ENCODE data around the gene CEP41.

CEP41 gene, protein sequence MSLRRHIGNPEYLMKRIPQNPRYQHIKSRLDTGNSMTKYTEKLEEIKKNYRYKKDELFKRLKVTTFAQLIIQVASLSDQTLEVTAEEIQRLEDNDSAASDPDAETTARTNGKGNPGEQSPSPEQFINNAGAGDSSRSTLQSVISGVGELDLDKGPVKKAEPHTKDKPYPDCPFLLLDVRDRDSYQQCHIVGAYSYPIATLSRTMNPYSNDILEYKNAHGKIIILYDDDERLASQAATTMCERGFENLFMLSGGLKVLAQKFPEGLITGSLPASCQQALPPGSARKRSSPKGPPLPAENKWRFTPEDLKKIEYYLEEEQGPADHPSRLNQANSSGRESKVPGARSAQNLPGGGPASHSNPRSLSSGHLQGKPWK

DNA sequence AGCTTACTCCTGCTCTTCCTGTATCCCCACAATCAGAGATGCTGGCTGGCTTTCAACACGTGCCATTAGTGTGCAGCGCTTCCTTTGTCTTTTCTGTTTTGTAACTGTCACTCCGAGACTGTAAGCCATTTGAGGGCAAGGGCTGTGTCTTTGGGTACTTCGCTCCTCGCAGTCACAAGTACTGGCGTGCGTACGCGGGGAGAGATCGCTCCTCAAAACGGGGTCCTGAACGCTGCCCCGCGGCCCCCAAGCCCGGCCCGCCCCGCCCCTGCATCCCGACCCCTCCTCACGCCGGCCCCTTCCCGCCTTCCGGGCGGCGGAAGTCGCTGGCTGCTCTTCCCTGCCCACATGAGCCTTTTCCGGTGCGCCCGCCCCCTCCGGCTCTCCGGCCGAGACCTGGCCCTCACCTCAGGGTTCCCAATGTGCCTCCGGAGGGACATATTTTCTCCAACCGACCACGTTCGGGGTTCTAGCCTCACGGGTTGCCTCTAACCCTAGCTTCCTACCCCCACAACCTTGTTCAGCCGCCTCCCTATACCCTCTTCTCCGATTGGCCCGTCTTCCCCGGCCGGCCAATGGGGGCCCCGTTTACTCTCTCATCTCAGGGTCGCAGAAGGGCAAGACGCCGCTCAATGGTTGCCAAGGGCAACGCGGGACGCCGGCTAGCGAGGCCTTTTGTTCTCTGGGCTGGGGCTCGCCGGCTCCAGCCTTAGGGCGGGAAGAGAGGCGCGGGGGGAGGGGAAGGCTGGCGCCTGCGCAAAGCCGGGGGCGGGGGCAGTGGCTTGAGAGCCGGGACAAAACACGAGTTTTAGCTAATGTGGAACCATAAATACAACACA, at the start of gene CEP41:
Gene CEP41, minus strand, starts transcription at position 490 of the 839 bp plus-strand sequence. Its CDS starts 50 bp downstream, at position 440.
- DNase-seq, result peak; percentile 97

DNA sequence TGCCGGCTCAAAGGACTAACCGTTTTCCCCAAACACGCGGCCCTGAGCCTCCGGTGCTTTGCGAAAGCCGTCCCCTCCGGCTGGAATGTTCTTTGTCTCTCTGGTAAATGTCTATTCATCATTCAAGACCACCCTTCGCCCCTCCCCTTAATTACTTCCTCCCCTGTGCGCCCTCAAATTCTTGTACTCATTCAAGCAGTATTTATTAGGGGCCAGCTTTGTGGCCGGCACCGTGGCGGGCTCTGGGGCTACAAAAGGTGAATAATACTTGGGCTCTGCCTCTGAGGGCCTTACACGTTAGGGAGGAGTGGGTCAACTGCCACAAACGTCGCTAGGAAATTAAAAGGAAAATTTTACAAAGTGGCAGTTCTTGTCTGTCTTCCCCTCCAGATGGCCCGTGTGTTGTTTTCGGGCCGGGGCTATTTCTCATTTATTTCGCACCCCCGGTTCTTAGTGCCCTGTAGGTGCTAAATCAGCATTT, 49.5 kb upstream of the CEP41 start:
- no peak for DNase-seq

DNA sequence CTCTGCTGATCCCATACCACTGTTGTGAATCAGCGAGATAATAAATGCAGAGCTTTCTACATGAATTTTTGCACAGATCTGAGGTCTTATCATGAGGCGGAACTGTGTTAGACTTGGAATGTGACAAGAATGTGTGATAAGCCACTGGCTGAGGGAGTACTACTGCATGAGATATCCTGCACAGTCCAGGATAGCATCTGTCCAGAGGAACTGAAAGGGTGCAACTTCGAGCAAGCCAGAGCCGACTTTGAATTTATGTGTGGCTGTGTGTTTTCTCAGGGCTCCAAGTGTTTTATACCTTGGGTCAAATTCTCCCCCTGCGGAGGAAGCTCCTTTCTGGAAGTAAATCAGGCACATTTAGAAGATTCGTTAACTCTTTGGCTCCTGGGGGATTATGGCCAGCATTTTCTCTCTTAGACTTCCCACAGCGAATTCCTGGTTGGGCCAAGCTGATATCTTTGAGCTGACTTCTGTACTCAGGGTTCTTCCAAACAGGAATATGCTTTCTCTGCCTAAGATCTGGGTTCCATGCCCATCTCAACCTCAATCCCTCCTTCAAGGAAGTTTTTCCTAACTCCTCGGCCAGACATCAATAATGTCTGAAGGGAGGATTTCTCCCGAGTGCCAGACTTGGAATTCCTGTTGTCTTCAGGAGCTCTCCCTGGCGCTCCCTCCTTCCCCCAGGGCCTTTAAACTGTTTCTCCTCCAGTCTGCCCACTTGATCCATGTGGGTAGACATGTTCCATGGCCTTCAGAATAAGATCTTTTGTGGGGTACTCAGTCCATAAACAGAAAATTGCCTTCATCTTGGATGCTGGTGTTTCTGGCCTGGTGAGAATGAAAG, 48.5 kb upstream of the CEP41 start:
- no peak for DNase-seq

DNA sequence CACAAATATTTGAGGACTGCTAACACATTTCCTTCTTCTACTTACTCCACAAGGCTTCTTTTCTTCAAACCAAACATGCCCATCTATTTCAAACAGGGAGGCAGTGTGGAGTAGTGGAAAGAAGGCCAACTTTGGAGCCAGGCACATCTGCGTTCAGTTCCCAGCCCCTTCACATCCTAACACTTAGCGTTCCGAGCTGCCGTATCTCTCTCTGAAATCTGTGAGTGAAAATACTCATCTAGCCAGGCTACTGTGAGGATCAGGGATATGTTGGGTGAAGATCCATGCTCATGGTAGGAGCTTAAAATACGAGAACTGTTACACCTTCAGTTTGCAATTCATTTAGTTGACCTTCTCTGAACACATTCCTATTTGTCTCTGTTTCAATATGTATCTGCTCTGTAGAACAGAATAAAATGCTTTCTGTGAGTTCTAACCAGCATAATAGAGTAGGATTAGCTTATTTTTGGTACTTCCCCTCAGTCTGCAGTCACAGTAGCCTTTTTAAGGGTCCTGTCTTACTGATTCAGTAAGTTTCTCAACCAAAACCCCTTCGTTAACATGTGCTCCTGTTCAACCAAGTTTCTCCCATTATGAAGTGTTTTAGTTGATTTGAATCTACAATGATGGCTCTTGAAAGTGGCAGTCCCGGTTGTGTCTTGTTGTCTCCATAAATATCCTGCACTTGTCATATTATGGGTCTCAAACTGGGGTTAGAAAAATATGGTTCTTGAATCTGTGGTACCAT, 47.8 kb upstream of the CEP41 start:
- DNase-seq, result no peak

DNA sequence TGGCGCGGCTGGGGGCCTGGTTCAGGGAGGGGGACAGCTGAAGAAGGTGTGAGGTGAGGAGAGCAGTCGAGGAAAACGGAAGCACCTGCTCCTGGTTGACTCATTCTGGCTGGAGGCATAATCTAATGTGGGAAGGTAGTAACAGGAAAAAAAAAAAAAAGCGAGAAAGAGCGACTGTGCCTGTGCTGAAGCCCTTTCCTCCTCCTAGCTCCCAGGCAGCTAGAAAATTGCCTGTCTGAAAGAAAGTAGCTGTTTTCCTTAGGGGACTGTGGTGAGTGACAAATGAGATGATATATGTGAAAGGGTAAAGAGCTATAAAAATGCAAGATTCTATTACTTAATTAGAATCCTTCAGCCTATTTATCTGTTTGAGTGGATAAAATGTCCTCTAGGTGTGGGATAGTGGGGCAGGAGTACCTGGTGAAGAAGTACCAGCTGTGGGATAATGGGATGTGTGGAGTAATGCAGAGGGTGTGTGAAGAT, 46.2 kb upstream of the CEP41 start:
- DNase-seq, result no peak

DNA sequence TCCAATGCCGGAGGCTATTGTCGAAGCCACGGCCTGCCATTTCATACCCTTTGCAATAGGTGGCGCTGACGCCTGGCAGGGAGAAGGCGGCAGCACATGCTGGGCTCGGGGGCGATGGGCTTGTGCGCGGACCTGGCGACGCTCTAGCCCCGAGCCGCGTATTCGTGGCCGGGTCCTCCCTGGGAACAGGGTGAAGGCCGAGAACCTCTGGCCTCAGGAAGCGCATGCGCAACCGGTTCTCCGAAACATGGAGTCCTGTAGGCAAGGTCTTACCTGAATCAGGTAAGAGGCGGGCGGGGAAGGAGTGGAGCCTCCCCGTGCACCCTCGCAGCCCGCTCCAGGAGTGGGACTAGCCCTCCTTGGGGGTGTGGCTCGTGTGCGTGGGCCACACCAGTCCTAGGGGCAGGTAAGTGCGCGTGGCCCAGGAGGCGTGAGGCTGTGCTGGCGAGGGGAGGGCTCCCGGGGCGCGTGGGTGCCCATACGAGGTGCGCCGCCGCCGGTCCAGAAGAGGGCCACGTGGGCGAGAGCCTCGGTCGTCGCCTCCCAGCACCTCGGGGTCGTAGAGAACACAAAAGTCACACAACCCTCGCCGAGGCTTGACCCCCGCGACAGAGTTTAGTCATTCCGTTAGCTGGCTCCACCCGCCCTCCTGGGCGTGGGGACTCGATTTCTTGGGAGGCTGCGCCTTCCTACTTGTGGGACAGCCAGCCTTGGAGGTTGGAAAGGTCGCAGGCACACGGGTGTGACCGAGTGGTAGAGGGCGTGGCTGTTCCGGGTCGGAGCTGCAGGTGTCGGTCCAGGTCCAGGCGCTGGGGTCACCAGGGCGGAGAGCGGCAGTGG, 45.5 kb upstream of the CEP41 start:
- no peak for DNase-seq

DNA sequence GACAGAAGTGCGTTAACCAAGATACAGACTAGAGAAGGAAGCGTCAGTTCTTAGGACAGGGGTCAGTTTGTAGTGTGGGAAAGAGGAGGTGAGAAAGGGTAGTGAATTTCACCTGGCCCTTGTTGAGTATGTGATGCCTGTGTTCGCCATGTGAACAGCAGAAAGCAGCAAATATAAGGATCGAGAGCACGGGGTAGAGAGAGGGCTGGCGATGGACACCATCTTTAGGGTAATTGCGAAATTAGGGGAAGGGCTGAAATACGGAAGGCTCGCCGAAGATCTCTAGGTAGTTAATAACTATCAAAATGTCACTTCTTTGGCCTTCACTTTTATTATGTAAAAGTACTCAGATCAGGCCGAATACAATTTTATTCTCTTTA, 44.9 kb upstream of the CEP41 start:
- DNase-seq, result no peak

DNA sequence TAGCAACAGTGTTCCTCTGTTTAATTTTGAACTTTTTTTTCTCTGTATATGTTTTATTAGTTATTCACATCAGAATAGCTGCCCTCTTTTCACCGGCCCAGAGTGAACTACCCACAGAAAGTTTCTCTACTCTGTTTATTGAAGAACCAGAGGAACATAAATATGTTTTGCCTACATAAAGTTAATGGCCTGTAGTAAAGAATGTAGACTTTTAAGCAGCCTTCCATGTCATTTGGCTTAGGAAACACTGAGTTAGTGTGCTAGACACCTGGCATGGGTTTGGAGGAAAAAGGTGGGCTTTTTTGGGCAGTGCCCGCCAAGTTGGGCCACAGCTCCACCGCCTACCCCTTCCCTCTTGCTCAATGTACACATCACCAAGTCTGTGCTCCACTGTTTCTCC, 42.2 kb upstream of the CEP41 start:
- no peak for DNase-seq

DNA sequence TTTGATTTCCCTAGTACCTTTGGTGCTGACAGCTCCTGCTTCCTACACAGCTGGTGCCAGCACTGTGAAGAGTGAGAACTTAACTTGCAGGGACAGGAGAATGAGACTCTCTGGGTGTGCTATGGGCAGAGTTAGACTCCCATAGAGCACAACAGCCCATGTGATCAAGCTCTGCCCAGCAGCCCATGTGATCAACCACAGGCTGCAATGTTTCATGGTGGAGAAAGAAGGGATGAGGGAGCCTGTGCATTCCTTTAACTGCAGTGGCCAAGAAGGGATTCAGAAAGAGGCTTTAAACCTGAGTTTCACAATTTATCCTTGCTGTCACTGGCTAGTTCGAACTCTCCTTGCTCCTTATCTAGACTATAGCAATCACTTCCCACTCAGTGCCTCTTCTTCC, 41.1 kb upstream of the CEP41 start:
- DNase-seq, result no peak

DNA sequence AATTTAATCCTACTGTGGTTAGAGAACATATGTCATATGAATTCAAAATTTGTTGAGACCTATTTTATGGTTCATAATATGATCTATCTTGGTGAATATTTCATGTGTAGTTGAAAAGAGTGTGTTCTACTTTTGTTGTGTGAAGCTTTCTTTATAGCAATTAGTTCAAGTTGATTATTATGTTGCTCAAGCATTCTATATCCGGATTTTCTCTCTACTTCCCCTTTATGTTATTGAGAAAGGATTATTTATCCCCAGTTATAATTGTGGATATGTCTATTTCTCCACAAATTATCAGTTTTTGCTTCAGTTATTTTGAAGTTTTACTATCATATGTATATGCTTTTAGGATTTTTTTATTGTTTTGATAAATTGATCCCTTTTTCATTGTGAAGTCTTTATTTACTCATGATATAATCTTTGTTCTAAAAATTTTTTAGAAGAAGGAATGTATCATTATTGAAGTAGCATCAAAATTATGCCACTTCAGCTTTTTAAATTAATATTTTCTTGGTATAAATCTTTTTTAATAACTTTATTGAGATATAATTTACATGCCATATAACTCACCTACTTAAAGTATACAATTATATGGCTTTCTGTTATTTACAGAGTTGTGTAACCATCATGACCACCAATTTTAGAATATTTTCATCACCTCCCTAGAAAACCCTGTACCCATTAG, 39.0 kb upstream of the CEP41 start:
- DNase-seq, result no peak

DNA sequence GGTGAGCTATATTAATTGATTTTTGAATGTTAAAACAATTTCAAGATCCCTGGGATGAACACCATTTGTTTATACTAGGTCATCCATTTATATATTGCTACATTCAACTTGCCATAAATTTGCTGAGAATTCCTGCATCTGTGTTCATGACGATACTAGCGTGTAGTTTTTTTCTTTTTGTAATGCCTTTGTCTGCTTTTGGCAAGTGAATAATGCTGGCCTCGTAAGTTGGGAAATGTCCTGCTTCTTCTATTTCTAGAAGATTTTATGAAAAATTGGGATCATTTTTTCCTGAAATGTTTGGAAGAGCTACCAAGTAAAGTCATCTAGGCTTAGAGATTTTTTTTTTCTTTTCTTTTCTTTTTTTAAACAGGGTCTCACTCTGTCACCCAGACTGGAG, 38.2 kb upstream of the CEP41 start:
- DNase-seq, result no peak

DNA sequence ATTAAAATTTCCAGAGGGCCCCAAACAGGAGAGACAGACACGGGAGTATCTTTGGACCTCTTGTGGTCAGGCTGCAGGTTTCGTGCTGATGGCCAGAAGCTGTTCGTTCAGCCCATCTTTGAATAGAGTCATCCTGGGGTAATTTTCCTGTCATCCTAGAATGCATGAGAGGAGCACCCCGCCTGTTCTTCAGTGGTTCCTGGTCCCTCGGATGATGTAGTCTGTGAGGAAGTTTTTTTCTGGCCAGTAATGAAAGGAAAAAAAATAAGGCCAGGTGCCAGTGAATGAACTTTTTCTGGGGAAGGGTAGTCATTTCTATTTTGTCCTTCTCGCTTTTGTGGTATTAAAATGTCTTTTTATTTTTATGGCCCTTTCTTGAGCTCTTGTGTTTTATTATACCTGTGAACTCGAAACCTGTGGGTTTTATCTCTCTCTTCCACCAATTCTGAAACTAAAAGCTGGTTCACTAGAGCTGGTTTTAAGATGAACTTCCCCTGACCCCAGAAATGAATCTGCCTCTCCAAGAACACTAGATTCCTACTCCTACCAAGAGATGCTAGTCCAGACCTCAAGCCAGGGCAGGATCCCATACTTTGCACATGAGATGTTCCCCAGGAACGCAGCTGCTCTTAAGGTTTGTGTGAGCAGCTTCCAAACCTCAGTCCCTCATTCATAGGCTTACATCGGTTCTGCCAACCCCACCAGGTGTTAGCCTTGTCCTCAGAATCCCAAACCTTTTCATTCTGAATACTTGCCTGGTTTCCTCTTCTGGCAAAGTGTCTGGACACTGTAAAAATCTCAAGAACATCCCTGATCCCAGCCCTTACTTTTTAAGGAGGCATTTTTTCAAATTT, 35.7 kb upstream of the CEP41 start:
- DNase-seq, result no peak

DNA sequence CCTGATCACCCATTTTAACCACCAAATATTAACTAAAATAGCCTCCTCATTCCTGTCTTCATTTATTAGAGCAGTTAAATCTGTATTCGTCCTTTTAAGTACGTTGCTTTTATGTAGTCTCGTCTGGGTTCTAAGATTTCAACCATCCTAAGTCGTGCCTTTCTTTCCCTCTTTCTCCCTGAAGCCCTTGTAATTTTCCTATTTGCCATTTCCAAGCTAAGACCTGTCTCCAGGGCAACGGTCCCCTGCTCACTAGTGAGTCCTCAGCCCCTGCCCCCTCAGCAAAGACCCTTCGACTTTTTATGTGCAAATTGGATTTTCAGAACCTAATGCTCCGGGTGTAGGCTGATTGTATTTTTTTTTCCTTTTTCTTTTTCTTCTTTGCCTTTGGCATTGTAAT, 35.0 kb upstream of the CEP41 start:
- no peak for DNase-seq

DNA sequence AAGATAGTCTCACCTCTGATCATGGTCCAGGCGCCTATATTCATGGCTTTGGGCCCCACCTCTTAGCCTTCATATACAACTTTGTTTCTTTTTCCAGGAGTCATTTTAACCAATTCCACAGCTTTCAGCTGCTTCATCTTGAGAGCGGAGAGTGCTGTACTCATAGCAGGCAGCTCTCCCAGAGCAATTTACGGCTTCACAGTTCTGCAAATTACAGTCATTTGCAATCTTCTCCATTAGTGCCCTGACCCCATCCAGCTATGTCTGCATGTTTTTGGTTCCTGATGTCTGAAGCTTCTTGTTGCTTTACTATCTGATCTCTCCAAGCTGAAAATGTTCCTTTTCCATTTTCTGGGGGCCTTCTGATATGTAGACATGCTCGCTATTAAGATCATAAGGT, 33.1 kb upstream of the CEP41 start:
- DNase-seq, result no peak

DNA sequence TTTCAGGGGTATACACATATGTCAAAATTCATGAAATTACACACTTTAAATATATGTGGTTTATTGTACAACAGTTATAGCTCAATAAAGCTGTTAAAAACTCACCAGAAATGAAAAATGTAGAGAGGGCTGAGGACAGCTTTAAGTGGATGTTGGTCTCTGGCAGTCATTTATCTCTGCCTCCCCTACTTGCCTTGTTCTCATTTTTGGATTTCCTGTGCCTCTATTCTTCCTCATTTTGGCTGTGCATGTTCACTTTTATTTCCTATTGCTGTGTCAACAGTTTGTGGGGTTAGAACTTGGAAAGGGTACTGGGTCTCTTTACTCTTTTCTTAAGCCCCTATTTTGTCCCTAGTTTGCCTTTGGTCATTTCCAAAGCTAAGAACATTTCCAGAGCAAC, 32.5 kb upstream of the CEP41 start:
- no peak for DNase-seq

DNA sequence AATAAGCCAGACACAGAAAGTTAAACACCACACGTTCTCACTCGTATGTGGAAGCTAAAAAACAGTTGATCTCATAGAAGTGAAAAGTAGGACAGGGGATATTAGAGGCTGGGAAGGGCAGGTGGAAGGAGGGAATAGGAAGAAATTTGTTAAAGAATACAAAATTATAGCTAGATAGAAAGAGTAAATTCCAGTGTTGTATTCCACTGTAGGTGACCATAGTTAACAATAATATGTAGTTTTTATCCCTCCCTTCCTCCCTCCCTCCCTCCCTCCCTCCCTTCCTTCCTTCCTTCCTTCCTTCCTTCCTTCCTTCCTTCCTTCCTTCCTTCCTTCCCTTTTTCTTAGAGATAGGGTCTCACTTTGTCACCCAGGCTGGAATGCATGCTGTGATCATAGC, 31.2 kb upstream of the CEP41 start:
- DNase-seq, result no peak

DNA sequence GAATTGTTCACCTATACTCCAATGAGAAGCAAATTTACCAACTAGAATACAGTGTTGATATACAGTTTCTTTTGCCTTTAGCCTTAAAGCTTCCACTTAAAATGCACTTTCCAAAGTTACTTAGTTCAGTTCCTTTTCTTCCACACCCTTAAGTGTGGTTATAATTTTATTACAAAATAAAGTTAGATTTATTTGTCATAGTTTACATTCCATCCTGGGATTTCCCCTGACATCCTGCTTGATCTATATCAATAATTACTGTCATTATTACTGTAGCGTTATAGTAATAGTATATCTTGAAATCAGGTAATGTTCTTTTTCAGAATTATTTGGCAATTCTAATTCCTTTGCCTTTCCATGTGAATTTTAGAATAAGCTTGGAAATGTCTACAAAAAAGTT, 27.8 kb upstream of the CEP41 start:
- no peak for DNase-seq

DNA sequence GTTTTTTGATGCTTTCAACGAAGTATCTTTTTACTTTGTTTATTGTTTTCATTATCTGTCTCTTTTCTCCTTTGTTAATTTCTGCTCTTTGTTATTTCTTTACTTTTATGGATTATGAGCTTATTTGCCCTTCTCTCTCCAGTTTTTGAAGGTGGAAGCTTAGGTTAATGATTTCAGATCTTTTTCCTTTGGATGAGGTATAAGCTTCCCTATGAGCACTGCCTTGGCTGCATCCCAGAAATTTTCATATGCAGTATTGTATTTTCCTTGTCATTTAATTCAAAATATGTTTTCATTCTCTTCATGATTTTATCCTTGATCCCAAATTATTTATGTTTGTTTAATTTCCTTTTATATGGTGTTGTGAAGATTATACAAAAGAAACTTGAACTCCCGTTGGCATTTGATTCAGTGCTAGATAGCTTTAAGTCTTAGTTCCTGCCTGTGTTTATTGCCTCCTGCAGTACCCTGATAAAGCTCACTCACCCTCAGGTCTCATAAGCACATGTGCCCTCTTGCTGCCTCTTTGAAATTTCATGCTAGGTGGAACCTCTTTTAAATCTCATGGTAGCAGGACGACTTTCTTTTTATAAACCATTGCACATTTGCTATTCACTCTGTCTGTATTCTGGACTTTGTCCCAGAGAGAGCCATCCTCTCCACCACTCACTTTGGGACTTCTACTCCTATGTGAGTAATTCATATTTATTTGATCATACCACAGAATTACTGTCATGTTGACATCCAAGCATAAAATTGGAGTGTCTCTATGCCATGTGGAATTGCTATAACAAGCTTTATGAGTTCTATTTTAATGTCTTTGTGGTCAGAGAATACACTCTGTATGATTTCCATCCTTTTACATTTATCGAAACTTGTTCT, 23.0 kb upstream of the CEP41 start:
- no peak for DNase-seq

DNA sequence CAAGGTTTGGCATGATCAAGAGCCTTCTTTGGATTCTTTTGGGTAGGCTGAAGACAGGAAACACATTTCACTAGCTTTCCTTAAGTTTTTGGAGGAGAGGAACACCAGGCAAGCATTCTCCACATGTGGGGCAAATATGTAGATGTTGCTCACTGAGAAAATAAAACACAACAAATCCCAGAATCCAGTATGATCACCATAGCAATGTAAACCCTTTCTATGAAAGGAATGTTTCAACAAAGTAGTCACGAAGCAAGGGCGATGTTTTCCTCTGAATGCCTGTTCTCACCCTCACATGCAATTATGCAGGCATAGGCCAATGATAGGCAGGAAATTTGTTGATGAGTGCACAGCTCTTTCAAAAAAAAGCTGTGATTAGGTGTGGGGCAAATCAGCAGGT, 20.5 kb upstream of the CEP41 start:
- DNase-seq, result no peak
